ENCODE results near the gene ZPR1. TPM values are rescaled to one million over a fixed set of nuclear protein-coding genes. Genes with fewer than 3 reads are reported as not detected.

ZPR1 gene
- total and polyA plus RNA-seq, 2 of the 4 experiments (the other 2 are of a cell fraction): 40.8 to 52.0 TPM

- Histone ChIP-seq H3K23ac (ENCODE audit: low read depth, low read length) (no peak overlapping the region), H2AK5ac (ENCODE audit: low read depth, low read length) (no peak overlapping the region), H3K27ac (ENCODE audit: insufficient read depth, low read length) (no peak overlapping the region), H3K9me1 (ENCODE audit: insufficient read depth, low read length) (no peaks in the 10 kb centered on the region), H3K18ac (ENCODE audit: low read depth, low read length) (no peak overlapping the region), H2AFZ (replicated peaks; ENCODE audit: low read length, poor library complexity) (no peak overlapping the region), H3K4me1 (ENCODE audit: control insufficient read depth, insufficient read depth, low read length) (peaks cover 4% of the 10 kb centered on the region; the same call in 1 of the 2 replicates), H3K9me3 (ENCODE audit: control insufficient read depth, insufficient read depth, low read length) (no peaks in the 10 kb centered on the region), H3K9ac (ENCODE audit: low read depth, low read length) (no peak overlapping the region), H3K4ac (ENCODE audit: low read depth, low read length) (no peak overlapping the region), H3K4me3 (ENCODE audit: insufficient read depth, low read depth, low read length) (no peak overlapping the region), H2BK20ac (ENCODE audit: low read depth, low read length) (no peak overlapping the region), H3K4me2 (ENCODE audit: low read depth, low read length) (no peak overlapping the region), H2AK9ac (replicated peaks; ENCODE audit: low read depth, low read length, poor library complexity) (no peak overlapping the region), H3K56ac (ENCODE audit: extremely low read depth, insufficient read depth, low read length) (no peak overlapping the region), H2BK5ac (ENCODE audit: low read depth, low read length, poor library complexity, severe bottlenecking) (no peak overlapping the region), H4K5ac (ENCODE audit: low read depth, low read length) (no peak overlapping the region), H2BK120ac (ENCODE audit: low read depth, low read length) (no peak overlapping the region), H4K91ac (ENCODE audit: insufficient read depth, low read depth, low read length) (no peak overlapping the region), H3K36me3 (ENCODE audit: control insufficient read depth, insufficient read depth, low read length) (no peaks in the 10 kb centered on the region), H3K79me1 (ENCODE audit: low read depth in 1 of 2, low read length in 2 of 2) (no peaks in the 10 kb centered on the region), H4K20me1 (ENCODE audit: insufficient read depth, low read length) (no peaks in the 10 kb centered on the region), H2BK15ac (ENCODE audit: low read depth, low read length) (no peak overlapping the region), H3K27me3 (ENCODE audit: control insufficient read depth, insufficient read depth, low read length) (peaks cover 17% of the 10 kb centered on the region; the same call in 1 of the 2 replicates), H3K14ac (replicated peaks; ENCODE audit: low read depth, low read length) (no peak overlapping the region), H4K8ac (ENCODE audit: low read depth in 2 of 2, low read length in 2 of 2) (no peak overlapping the region)
- intact Hi-C loops (cut with micrococcal nuclease): no loop called here
- no peak for DNase-seq
- in situ Hi-C loops (cut with MboI; ENCODE audit: low sequenced_read_pairs): no loop called here
- WGBS, 2 experiments (ENCODE audit: extremely low coverage in 2 of 2, insufficient read length in 1 of 2): 83% methylated on average over 1 of the region's 9 CpGs; no CpG with 5 or more reads in 1 of the 2 experiments
- dilution Hi-C loops (cut with HindIII; ENCODE audit: low sequenced_read_pairs, unreplicated experiment): no loop called here
- ATAC-seq (ENCODE audit: low read depth): no peak
- CTCF ChIA-PET: interaction anchor here (1.6 kb wide), 1 partner anchor 9 kb away, joined by 5 read pairs; no protein-coding TSS in a partner anchor
- POLR2A ChIA-PET (ENCODE audit: unreplicated experiment): no interaction called here
- no TSS peak for BruUV-seq (replicated peaks)
- TF ChIP-seq, protein P1, sequence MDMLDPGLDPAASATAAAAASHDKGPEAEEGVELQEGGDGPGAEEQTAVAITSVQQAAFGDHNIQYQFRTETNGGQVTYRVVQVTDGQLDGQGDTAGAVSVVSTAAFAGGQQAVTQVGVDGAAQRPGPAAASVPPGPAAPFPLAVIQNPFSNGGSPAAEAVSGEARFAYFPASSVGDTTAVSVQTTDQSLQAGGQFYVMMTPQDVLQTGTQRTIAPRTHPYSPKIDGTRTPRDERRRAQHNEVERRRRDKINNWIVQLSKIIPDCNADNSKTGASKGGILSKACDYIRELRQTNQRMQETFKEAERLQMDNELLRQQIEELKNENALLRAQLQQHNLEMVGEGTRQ (IDR thresholded peaks at IDR 0.05; ENCODE audit: low read depth, low read length): no peak
- no peak for TF ChIP-seq CHD1 (IDR thresholded peaks at IDR 0.05; ENCODE audit: low read depth, low read length)
- TF ChIP-seq FOS (IDR thresholded peaks at IDR 0.05; ENCODE audit: low read depth, low read length): no peak
- no peak for TF ChIP-seq MXI1 (IDR thresholded peaks at IDR 0.05; ENCODE audit: borderline replicate concordance, low read depth, low read length)
- no peak for TF ChIP-seq SMC3 (IDR thresholded peaks at IDR 0.05; ENCODE audit: low read depth, low read length)
- TF ChIP-seq RCOR1 (IDR thresholded peaks at IDR 0.05; ENCODE audit: insufficient replicate concordance, low read length): no peak
- TF ChIP-seq, protein P2, sequence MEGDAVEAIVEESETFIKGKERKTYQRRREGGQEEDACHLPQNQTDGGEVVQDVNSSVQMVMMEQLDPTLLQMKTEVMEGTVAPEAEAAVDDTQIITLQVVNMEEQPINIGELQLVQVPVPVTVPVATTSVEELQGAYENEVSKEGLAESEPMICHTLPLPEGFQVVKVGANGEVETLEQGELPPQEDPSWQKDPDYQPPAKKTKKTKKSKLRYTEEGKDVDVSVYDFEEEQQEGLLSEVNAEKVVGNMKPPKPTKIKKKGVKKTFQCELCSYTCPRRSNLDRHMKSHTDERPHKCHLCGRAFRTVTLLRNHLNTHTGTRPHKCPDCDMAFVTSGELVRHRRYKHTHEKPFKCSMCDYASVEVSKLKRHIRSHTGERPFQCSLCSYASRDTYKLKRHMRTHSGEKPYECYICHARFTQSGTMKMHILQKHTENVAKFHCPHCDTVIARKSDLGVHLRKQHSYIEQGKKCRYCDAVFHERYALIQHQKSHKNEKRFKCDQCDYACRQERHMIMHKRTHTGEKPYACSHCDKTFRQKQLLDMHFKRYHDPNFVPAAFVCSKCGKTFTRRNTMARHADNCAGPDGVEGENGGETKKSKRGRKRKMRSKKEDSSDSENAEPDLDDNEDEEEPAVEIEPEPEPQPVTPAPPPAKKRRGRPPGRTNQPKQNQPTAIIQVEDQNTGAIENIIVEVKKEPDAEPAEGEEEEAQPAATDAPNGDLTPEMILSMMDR (conservative IDR thresholded peaks at IDR 0.05; ENCODE audit: low read depth, low read length): no peak
- TF ChIP-seq ELK1 (IDR thresholded peaks at IDR 0.05; ENCODE audit: borderline replicate concordance, low read depth, low read length): no peak
- TF ChIP-seq RFX5 (IDR thresholded peaks at IDR 0.05; ENCODE audit: low read depth, low read length): no peak
Measured at GRCh38 chr11:116826751-116827431, 39.1 kb upstream of the ZPR1 start.
